WTC11 (cell line): Measurements from ENCODE around the gene LRRC27. TPM values are rescaled to one million over a fixed set of nuclear protein-coding genes. Genes with fewer than 3 reads are reported as not detected.
A peak's percentile ranks its signal among the peaks of the same experiment; 100 is the strongest.

Experiments used
- ATAC-seq: fragments of 200-7000 bp; cut with Tn5 transposase; 2 replicates; pipeline ENCODE4 v1.10.0; 2021; ENCODE audit warnings: mild to moderate bottlenecking, moderate library complexity
- CTCF ChIA-PET: fragments of 300-600 bp; sonication (Branson Sonifier 250); formaldehyde crosslinking; loops from one replicate; lab custom pipeline; 2021; ENCODE audit warnings: antibody characterized with exemption; lab: Charles Lee
- POLR2A ChIA-PET: fragments of 350-600 bp; sonication (Branson Sonifier 250); formaldehyde crosslinking; loops from one replicate; lab custom pipeline; 2021; ENCODE audit warnings: antibody characterized with exemption; lab: Charles Lee
- DNase-seq: peaks from one replicate; pipeline ENCODE4 v3.0.0; 2021; ENCODE audit warnings: low spot score
- H3K27ac Mint-ChIP-seq: 2 replicates; pipeline ENCODE4 v1.8.0; 2021; ENCODE audit warnings: mixed read lengths
- H3K27me3 Mint-ChIP-seq: 2 replicates; pipeline ENCODE4 v1.8.0; 2021; ENCODE audit warnings: low read depth, mild to moderate bottlenecking, moderate library complexity, mixed read lengths
- H3K36me3 Mint-ChIP-seq: 2 replicates; pipeline ENCODE4 v1.8.0; 2021; ENCODE audit warnings: mixed read lengths
- H3K4me1 Mint-ChIP-seq: 2 replicates; pipeline ENCODE4 v1.8.0; 2022; ENCODE audit warnings: mixed read lengths
- H3K4me3 Mint-ChIP-seq: 2 replicates; pipeline ENCODE4 v1.8.0; 2021; ENCODE audit warnings: mild to moderate bottlenecking, moderate library complexity, mixed read lengths
- H3K9me3 Mint-ChIP-seq: 2 replicates; pipeline ENCODE4 v1.8.0; 2021; ENCODE audit warnings: mixed read lengths
- ETV6 ChIP-seq: sonication (generic); formaldehyde crosslinking; IDR thresholded peaks from 2 replicates; pipeline ENCODE4 v1.8.1; 2022; ENCODE audit warnings: mild to moderate bottlenecking, missing genetic modification reagents
- FOXP1 ChIP-seq: sonication (generic); formaldehyde crosslinking; IDR thresholded peaks from 2 replicates; pipeline ENCODE4 v1.8.0; 2022; ENCODE audit warnings: missing genetic modification reagents, mild to moderate bottlenecking, moderate library complexity, borderline replicate concordance
- IRF2 ChIP-seq: sonication (generic); formaldehyde crosslinking; IDR thresholded peaks from 2 replicates; pipeline ENCODE4 v1.8.0; 2022; ENCODE audit warnings: low read depth, missing genetic modification reagents, borderline replicate concordance
- JAZF1 ChIP-seq: fragments of 250-450 bp; sonication (Bioruptor Pico); IDR thresholded peaks from 2 replicates; pipeline ENCODE4 v1.9.0; 2021; ENCODE audit warnings: moderate library complexity, mild to moderate bottlenecking, inconsistent platforms
- PRRX2 ChIP-seq: fragments of 250-450 bp; sonication (Bioruptor Pico); IDR thresholded peaks from 2 replicates; pipeline ENCODE4 v1.8.0; 2021; ENCODE audit warnings: mild to moderate bottlenecking
- SOX15 ChIP-seq: fragments of 250-450 bp; sonication (Bioruptor Pico); IDR thresholded peaks from 2 replicates; pipeline ENCODE4 v1.9.0; 2021; ENCODE audit warnings: mild to moderate bottlenecking
- TCF7 ChIP-seq: sonication (generic); formaldehyde crosslinking; IDR thresholded peaks from 2 replicates; pipeline ENCODE4 v1.8.0; 2022; ENCODE audit warnings: mild to moderate bottlenecking, low read depth, missing genetic modification reagents, moderate library complexity
- ZNF416 ChIP-seq: fragments of 250-450 bp; sonication (Bioruptor Pico); IDR thresholded peaks from 2 replicates; pipeline ENCODE4 v1.9.0; 2021; ENCODE audit warnings: mild to moderate bottlenecking, inconsistent platforms
- ZNF423 ChIP-seq: fragments of 250-450 bp; sonication (Bioruptor Pico); IDR thresholded peaks from 2 replicates; pipeline ENCODE4 v2.1.2; 2022; ENCODE audit warnings: mild to moderate bottlenecking, moderate library complexity
- ZNF671 ChIP-seq: fragments of 250-450 bp; sonication (Bioruptor Pico); IDR thresholded peaks from 2 replicates; pipeline ENCODE4 v1.8.0; 2021; ENCODE audit warnings: mild to moderate bottlenecking
- total RNA-seq: library from RNA; stranded (reverse); gene quantifications from 3 replicates; pipeline ENCODE4 v1.2.3, GENCODE V29; 2021
- TF ChIP-seq, protein P1 (sequence below): sonication (generic); formaldehyde crosslinking; IDR thresholded peaks from 2 replicates; pipeline ENCODE4 v1.8.1; 2023; ENCODE audit warnings: mild to moderate bottlenecking, missing genetic modification reagents
- TF ChIP-seq, protein P2 (sequence below): sonication (generic); formaldehyde crosslinking; IDR thresholded peaks from 2 replicates; pipeline ENCODE4 v1.8.0; 2023; ENCODE audit warnings: mild to moderate bottlenecking, missing genetic modification reagents
- TF ChIP-seq, protein P3 (sequence below): sonication (generic); formaldehyde crosslinking; IDR thresholded peaks from 2 replicates; pipeline ENCODE4 v1.8.0; 2023; ENCODE audit warnings: missing genetic modification reagents, mild to moderate bottlenecking, borderline replicate concordance
- TF ChIP-seq, protein P4 (sequence below): sonication (generic); formaldehyde crosslinking; IDR thresholded peaks from 2 replicates; pipeline ENCODE4 v1.8.1; 2023; ENCODE audit warnings: mild to moderate bottlenecking, missing genetic modification reagents
- TF ChIP-seq, protein P5 (sequence below): fragments of 250-450 bp; sonication (Bioruptor Pico); conservative IDR thresholded peaks from 2 replicates; pipeline ENCODE4 v1.9.0; 2021; ENCODE audit warnings: mild to moderate bottlenecking
- TF ChIP-seq, protein P6 (sequence below): fragments of 250-450 bp; sonication (Bioruptor Pico); IDR thresholded peaks from 2 replicates; pipeline ENCODE4 v2.1.2; 2022; ENCODE audit warnings: mild to moderate bottlenecking, moderate library complexity

Gene LRRC27
- total RNA-seq, 1 experiment from 2014 or later: 4.4 TPM

DNA sequence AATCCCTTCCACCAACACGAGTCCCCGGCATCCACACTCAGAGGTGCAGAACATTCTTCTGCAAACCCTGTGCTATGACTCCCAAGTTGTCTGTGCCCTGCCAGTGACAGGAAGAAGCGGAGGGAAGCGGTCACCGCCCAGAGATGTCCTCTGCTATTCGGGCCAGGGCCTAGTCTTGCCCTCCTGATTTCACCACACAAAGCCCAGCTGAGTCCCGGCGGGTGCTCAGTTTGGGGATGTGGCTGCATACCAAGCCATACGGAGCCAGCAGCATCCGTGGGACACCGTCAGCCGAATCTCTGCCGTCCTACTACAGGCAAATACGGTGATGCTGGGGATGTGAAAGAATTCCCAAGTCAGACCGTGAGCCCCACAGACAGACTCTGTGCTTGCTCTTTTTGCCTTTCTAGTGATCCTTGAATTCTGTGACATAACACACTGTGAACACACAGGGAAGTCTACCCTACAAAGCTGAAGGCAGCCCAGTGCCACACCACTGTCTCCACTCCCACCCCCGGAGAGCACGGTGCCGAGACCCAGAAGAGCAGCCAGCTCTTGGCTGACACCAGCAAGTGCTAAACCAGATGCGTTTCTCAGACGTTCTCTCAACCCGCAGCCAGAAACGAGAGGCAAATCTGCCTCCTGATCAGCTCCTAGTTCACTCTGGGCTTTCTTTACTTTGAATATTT lies 26.2 kb upstream of the LRRC27 start:
- POLR2A ChIA-PET: no interaction called here
- H3K36me3 Mint-ChIP-seq: peaks cover 17% of the 10 kb centered on the region
- CTCF ChIA-PET: interaction anchor here (1.1 kb wide), 1 partner anchor 55 kb away, joined by 3 read pairs; no protein-coding TSS in a partner anchor
- peak overlapping the region; percentile 50 for H3K4me3 Mint-ChIP-seq
- DNase-seq: no peak
- H3K27me3 Mint-ChIP-seq: peaks cover 48% of the 10 kb centered on the region
- H3K9me3 Mint-ChIP-seq: peaks cover 19% of the 10 kb centered on the region
- H3K27ac Mint-ChIP-seq: no peak overlapping the region
- TF ChIP-seq SOX15 (CRISPR knock-in tag) (no peak), FOXP1 (CRISPR knock-in tag) (no peak), ETV6 (CRISPR knock-in tag) (no peak), TCF7 (CRISPR knock-in tag) (no peak), JAZF1 (CRISPR knock-in tag) (no peak)
- TF ChIP-seq, protein P1, sequence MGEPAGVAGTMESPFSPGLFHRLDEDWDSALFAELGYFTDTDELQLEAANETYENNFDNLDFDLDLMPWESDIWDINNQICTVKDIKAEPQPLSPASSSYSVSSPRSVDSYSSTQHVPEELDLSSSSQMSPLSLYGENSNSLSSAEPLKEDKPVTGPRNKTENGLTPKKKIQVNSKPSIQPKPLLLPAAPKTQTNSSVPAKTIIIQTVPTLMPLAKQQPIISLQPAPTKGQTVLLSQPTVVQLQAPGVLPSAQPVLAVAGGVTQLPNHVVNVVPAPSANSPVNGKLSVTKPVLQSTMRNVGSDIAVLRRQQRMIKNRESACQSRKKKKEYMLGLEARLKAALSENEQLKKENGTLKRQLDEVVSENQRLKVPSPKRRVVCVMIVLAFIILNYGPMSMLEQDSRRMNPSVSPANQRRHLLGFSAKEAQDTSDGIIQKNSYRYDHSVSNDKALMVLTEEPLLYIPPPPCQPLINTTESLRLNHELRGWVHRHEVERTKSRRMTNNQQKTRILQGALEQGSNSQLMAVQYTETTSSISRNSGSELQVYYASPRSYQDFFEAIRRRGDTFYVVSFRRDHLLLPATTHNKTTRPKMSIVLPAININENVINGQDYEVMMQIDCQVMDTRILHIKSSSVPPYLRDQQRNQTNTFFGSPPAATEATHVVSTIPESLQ (CRISPR knock-in tag): no peak
- TF ChIP-seq, protein P2, sequence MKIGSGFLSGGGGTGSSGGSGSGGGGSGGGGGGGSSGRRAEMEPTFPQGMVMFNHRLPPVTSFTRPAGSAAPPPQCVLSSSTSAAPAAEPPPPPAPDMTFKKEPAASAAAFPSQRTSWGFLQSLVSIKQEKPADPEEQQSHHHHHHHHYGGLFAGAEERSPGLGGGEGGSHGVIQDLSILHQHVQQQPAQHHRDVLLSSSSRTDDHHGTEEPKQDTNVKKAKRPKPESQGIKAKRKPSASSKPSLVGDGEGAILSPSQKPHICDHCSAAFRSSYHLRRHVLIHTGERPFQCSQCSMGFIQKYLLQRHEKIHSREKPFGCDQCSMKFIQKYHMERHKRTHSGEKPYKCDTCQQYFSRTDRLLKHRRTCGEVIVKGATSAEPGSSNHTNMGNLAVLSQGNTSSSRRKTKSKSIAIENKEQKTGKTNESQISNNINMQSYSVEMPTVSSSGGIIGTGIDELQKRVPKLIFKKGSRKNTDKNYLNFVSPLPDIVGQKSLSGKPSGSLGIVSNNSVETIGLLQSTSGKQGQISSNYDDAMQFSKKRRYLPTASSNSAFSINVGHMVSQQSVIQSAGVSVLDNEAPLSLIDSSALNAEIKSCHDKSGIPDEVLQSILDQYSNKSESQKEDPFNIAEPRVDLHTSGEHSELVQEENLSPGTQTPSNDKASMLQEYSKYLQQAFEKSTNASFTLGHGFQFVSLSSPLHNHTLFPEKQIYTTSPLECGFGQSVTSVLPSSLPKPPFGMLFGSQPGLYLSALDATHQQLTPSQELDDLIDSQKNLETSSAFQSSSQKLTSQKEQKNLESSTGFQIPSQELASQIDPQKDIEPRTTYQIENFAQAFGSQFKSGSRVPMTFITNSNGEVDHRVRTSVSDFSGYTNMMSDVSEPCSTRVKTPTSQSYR (CRISPR knock-in tag): no peak
- TF ChIP-seq, protein P3, sequence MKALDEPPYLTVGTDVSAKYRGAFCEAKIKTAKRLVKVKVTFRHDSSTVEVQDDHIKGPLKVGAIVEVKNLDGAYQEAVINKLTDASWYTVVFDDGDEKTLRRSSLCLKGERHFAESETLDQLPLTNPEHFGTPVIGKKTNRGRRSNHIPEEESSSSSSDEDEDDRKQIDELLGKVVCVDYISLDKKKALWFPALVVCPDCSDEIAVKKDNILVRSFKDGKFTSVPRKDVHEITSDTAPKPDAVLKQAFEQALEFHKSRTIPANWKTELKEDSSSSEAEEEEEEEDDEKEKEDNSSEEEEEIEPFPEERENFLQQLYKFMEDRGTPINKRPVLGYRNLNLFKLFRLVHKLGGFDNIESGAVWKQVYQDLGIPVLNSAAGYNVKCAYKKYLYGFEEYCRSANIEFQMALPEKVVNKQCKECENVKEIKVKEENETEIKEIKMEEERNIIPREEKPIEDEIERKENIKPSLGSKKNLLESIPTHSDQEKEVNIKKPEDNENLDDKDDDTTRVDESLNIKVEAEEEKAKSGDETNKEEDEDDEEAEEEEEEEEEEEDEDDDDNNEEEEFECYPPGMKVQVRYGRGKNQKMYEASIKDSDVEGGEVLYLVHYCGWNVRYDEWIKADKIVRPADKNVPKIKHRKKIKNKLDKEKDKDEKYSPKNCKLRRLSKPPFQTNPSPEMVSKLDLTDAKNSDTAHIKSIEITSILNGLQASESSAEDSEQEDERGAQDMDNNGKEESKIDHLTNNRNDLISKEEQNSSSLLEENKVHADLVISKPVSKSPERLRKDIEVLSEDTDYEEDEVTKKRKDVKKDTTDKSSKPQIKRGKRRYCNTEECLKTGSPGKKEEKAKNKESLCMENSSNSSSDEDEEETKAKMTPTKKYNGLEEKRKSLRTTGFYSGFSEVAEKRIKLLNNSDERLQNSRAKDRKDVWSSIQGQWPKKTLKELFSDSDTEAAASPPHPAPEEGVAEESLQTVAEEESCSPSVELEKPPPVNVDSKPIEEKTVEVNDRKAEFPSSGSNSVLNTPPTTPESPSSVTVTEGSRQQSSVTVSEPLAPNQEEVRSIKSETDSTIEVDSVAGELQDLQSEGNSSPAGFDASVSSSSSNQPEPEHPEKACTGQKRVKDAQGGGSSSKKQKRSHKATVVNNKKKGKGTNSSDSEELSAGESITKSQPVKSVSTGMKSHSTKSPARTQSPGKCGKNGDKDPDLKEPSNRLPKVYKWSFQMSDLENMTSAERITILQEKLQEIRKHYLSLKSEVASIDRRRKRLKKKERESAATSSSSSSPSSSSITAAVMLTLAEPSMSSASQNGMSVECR (CRISPR knock-in tag): no peak
- TF ChIP-seq, protein P4, sequence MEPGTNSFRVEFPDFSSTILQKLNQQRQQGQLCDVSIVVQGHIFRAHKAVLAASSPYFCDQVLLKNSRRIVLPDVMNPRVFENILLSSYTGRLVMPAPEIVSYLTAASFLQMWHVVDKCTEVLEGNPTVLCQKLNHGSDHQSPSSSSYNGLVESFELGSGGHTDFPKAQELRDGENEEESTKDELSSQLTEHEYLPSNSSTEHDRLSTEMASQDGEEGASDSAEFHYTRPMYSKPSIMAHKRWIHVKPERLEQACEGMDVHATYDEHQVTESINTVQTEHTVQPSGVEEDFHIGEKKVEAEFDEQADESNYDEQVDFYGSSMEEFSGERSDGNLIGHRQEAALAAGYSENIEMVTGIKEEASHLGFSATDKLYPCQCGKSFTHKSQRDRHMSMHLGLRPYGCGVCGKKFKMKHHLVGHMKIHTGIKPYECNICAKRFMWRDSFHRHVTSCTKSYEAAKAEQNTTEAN (CRISPR knock-in tag): no peak
- no peak for ATAC-seq
- peaks cover 6% of the 10 kb centered on the region; the same call in 1 of the 2 replicates for H3K4me1 Mint-ChIP-seq

DNA sequence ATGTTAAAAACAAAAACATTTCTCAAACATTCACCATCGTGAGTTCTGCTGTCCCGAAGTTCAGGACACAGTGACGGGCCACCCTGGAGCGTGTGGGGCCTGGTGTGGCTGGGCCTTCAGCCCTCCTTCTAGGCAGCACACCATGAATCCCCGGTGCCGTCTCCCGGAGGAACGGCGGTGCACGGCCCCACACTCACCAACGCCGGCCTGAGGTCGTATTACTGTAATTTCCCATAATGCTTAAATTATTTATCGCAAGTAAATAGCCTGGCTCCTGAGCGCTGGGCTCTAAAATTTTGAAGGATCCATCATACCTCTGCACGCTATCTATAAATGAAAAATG lies 25.7 kb upstream of the LRRC27 start:
- Mint-ChIP-seq H3K4me1 (peaks cover 10% of the 10 kb centered on the region), H3K9me3 (peaks cover 19% of the 10 kb centered on the region), H3K36me3 (peaks cover 17% of the 10 kb centered on the region), H3K27ac (no peak overlapping the region), H3K4me3 (peak overlapping the region; percentile 50), H3K27me3 (peaks cover 53% of the 10 kb centered on the region)
- POLR2A ChIA-PET: no interaction called here
- ATAC-seq: no peak
- CTCF ChIA-PET: interaction anchor here (1.1 kb wide), 1 partner anchor 54 kb away, joined by 3 read pairs; no protein-coding TSS in a partner anchor
- DNase-seq: no peak
- TF ChIP-seq ZNF671 (CRISPR knock-in tag) (no peak), ZNF423 (CRISPR knock-in tag) (no peak), IRF2 (no peak), PRRX2 (CRISPR knock-in tag) (no peak), ZNF416 (CRISPR knock-in tag) (no peak)
- TF ChIP-seq, protein P5, sequence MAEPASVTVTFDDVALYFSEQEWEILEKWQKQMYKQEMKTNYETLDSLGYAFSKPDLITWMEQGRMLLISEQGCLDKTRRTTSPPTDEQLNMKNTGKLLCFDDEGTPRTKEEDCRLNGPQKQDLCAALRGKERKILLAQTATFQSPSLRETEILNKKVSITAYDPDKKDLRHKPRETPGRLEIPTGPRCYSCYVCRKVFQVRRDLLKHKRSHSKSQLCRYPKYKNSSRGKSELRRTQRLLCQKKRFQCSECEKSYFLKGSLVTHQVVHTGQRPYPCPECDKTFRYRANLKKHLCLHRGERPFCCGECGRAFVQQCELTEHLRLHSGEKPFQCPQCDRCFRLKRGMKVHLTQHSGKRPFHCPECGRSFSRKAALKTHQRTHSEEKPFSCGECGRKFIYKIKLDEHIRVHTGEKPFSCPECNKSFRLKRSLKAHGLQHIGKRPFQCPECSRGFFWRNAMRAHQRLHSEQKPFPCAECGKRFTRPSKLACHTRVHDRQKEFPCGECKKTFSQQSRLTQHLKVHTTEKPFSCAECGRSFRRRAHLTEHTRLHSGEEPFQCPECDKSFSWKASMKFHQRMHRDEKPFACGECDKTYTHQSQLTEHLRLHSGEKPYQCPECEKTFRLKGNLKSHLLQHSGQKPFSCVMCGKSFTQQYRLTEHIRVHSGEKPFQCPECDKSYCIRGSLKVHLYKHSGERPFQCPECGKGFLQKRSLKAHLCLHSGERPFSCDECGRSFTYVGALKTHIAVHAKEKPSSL (CRISPR knock-in tag): no peak
- TF ChIP-seq, protein P6, sequence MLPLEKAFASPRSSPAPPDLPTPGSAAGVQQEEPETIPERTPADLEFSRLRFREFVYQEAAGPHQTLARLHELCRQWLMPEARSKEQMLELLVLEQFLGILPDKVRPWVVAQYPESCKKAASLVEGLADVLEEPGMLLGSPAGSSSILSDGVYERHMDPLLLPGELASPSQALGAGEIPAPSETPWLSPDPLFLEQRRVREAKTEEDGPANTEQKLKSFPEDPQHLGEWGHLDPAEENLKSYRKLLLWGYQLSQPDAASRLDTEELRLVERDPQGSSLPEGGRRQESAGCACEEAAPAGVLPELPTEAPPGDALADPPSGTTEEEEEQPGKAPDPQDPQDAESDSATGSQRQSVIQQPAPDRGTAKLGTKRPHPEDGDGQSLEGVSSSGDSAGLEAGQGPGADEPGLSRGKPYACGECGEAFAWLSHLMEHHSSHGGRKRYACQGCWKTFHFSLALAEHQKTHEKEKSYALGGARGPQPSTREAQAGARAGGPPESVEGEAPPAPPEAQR (CRISPR knock-in tag): no peak
